ENCODE measurements around the gene CHL1.

CHL1 gene

GRCh38 chr3:394775-395174, 198.2 kb downstream of the CHL1 start:
- no peak for DNase-seq (ENCODE audit: low read depth, low spot score)

- DNase-seq (ENCODE audit: low read depth, low spot score) = no peak
Measured at GRCh38 chr3:396293-396692, 199.7 kb downstream of the CHL1 start.

GRCh38 chr3:399647-400046, 203.1 kb downstream of the CHL1 start:
- DNase-seq (ENCODE audit: low read depth, low spot score) = no peak

GRCh38 chr3:403826-404225, 207.3 kb downstream of the CHL1 start:
- DNase-seq (ENCODE audit: low read depth, low spot score) = no peak

- no peak for DNase-seq (ENCODE audit: low read depth, low spot score)
Measured at GRCh38 chr3:409011-409410, 212.4 kb downstream of the CHL1 start.

DNA sequence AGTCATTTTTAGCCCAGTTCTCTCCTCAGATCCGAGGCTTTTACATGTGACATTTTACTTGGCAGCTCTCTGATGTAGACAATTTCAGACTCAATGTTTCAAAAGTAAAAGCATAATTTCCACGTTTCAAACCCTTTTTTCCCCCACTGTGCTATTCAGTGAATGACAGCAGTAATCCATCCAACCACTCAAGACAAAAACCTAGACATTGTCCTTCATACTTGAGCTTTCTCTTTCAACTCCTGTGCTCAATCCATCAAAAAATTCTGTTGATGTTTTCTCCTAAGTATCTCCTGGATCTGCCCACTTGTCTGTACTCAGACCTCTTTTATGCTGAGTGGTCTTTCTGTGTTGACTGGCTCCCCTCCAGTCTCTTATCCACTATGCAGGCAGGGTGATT, 214.7 kb downstream of the CHL1 start:
- DNase-seq (ENCODE audit: low read depth, low spot score) = no peak

- DNase-seq (ENCODE audit: low read depth, low spot score) = no peak
Measured at GRCh38 chr3:414063-414462, 217.5 kb downstream of the CHL1 start.

GRCh38 chr3:418239-418929, 221.8 kb downstream of the CHL1 start:
- no peak for DNase-seq (ENCODE audit: low read depth, low spot score)

DNA sequence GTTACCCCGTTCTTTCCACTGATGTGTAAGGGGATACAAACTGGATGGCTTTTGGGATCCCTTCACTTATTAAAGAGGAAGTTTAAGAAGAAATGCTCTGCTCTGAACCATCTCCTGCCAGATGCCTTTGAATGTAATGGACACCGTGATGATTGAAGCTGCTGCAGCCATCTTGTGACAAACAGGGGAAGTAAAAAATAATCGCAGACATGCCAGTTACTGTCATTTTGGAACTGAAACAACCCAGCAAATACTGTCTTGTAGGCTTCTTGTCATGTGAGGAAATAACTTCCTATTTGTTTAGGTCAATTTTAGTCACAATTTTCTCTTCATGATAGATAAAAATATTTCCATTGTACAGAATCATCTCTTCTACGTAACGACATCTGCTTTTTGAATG, 224.0 kb downstream of the CHL1 start:
- DNase-seq (ENCODE audit: low read depth, low spot score) = no peak

- no peak for DNase-seq (ENCODE audit: low read depth, low spot score)
Measured at GRCh38 chr3:425079-425478, 228.5 kb downstream of the CHL1 start.

DNA sequence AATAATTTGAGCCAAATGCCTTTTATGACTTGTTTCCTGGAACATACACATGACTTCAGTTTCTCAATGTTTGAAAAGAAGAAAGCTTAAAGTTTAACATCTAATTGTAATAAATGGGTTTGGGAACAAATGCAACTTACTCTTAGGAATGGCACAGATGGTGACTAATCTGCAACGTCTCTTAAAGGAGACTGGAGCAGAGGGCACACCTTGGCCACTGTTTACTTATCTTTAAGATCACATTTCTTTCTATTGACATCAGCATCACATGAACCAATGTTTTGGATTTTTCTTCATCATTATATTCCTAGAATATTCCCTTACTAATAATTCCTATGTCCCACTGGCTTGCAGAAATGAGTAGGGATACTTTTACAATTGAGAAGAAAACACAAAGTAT, 229.5 kb downstream of the CHL1 start:
- DNase-seq (ENCODE audit: low read depth, low spot score) = no peak

DNA sequence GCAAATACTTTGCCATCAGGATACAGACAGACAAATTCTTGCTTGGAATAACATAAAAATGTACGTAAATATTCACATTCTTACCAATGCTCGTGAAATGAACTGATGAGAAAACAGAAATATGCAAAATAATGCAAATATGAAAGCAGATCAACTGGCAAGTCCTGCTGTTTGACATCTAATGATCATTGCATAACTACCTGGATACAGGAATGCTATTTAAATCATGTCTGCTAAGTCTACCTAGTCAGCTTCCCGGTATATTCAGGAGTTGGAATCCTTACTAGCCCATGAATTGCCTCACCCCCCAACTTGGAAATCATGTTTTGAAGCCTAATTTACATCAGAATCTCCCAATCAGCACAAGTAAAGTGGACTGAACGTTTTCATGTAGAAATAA, 230.6 kb downstream of the CHL1 start:
- DNase-seq (ENCODE audit: low read depth, low spot score) = no peak

DNA sequence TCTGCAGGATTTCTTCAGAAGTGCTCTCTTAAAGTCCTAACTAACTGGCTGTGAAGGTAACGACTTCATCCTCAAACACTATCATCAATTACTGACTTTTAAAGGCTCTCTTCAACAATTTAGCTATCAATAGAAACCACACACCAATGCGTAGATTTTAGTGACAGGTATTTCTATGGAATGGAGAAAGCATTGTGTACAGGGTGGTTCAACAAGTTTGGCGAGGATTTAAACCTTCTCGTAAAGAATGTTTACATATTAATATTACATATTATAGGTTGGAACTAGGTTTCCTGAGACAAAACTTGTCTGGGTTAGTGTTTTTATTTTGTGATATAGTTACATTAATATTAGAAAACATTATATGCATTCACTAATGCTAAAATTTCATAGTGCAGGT, 233.6 kb downstream of the CHL1 start:
- DNase-seq (ENCODE audit: low read depth, low spot score) = no peak

DNA sequence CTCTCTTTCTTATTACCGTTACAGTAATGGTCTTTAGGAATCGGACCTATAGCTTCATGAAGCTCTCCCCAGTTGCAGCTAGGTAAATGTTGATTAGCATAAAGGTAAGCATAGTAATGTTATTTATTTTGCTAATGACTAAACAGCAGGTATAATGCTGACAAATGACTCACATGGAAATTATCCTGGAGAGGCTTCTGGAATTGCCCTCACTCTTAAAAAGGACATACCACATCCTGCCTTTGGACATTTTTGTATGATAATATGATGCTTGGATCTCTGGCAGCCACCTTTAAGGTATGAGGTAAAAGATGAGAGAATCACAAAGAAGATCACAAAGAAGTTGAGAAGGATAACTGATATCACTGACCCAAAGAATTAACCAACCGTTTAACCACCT, 238.6 kb downstream of the CHL1 start:
- no peak for DNase-seq (ENCODE audit: low read depth, low spot score)

GRCh38 chr3:436053-436452, 239.5 kb downstream of the CHL1 start:
- DNase-seq (ENCODE audit: low read depth, low spot score) = no peak

- no peak for DNase-seq (ENCODE audit: low read depth, low spot score)
Measured at GRCh38 chr3:440826-441225, 244.3 kb downstream of the CHL1 start.

DNA sequence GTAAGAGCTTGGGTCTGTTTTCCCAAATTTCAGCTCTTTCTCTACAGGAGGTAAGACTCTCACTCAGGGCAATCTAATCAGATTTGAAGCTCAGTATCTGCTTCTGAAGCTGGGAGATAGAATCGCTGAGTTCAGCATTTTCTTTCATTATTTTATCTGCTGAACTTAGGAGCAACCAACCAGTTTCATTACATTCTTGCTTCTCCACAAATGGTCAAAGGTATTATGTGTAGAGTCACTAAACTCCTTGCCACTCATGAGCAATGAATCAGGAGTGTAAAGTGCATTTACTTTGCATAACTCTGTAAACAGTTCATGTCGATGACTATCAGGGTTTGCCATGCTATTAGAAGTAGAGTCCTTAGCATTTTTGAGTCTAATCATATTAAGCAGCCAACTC, 249.4 kb downstream of the CHL1 start:
- no peak for DNase-seq (ENCODE audit: low read depth, low spot score)

DNA sequence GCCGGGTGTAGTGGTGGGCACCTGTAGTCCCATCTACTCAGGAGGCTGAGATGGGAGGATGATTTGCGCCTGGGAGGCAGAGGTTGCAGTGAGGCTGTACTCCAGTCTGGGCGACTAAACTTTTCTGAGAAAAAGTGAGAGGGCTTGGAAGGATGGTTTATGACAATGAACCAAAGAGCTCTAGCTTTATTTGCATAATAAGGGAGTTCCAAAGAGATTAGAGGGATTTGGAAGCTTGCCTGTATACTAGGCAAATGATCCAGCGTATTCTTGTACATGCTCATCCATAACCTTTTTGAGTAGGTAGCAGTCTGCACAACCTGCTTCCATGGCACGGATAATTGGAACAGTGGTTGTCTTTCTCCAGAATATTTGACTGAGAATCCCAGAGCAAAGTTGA, 251.1 kb downstream of the CHL1 start:
- DNase-seq (ENCODE audit: low read depth, low spot score) = no peak

- DNase-seq (ENCODE audit: low read depth, low spot score) = no peak
Measured at GRCh38 chr3:449711-450110, 253.1 kb downstream of the CHL1 start.

DNA sequence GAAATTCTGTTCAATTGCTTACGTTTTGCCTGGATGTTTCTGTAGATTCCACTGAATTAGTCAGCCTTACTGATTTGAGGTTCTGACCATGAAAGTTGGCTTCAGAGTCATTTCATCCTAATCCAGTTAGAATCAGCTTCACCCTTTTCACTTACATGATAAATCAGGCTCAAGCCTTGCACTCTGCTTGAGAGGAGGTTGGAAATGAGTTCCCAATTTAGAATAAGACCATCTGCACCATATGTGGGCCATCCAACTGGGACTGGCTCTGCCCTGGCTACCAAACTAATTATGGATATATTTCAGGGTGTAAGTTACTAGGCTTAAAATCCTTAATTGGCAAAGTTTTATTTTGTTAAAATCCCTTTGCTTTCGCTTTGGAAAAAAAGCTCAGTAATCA, 255.7 kb downstream of the CHL1 start:
- no peak for DNase-seq (ENCODE audit: low read depth, low spot score)

DNA sequence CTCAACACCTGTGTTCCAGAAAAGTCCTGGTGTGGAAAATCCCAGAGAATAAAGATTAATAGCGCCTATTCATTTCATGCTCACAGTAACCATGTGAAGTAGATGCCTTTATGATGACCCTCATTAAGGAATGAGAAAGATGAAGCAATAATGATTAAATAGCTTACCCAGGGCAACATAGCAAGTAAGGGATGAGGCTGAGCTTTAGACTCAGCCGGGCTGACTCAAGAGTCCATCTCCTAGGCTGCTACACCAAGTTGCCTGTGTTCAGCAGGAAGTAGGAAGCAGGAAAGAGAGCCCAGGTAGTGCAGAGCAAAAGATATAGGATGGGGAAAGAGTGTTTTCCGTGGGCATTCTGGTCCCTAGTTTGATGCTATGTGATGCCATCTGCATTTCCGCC, 256.5 kb downstream of the CHL1 start:
- DNase-seq (ENCODE audit: low read depth, low spot score) = no peak

GRCh38 chr3:454986-455385, 258.4 kb downstream of the CHL1 start:
- no peak for DNase-seq (ENCODE audit: low read depth, low spot score)

DNA sequence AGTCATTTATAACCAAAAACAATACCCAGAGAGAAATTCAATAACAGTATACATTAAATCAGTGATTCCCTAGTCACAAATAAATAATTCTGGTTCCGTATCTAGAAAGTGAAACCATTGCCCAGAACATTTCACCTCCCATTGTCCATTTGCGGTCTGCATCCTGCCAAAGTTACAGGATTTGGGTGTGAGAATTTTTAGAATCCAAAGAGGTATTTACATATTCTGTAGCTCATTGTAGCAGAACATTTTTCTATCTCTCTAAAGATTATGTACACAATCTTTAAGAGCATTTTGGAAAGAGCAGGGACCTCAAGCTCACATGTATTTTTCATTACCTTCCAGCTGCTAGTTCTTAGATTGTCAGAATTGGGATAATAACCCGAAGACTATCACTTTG, 261.6 kb downstream of the CHL1 start:
- DNase-seq (ENCODE audit: low read depth, low spot score) = no peak

- no peak for DNase-seq (ENCODE audit: low read depth, low spot score)
Measured at GRCh38 chr3:458653-459310, 262.2 kb downstream of the CHL1 start.

Measured in activated naive CD8-positive, alpha-beta T cell treated with anti-CD3 and anti-CD28 coated beads, Interleukin-2, amount 50 U/mL, for 16 hours (primary cell).